ENCODE results near the gene FHIT.

GRCh38 chr3:61008153-61008997 lies 242.9 kb downstream of the FHIT start:
- TF ChIP-seq, protein P1, sequence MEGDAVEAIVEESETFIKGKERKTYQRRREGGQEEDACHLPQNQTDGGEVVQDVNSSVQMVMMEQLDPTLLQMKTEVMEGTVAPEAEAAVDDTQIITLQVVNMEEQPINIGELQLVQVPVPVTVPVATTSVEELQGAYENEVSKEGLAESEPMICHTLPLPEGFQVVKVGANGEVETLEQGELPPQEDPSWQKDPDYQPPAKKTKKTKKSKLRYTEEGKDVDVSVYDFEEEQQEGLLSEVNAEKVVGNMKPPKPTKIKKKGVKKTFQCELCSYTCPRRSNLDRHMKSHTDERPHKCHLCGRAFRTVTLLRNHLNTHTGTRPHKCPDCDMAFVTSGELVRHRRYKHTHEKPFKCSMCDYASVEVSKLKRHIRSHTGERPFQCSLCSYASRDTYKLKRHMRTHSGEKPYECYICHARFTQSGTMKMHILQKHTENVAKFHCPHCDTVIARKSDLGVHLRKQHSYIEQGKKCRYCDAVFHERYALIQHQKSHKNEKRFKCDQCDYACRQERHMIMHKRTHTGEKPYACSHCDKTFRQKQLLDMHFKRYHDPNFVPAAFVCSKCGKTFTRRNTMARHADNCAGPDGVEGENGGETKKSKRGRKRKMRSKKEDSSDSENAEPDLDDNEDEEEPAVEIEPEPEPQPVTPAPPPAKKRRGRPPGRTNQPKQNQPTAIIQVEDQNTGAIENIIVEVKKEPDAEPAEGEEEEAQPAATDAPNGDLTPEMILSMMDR (IDR thresholded peaks at IDR 0.05; ENCODE audit: insufficient read depth, low read length, poor library complexity, severe bottlenecking): no peak
- no peak for TF ChIP-seq EZH2phosphoT487 (conservative IDR thresholded peaks at IDR 0.05; ENCODE audit: low read length)
